ENCODE results near the gene ISG20. TPM values are rescaled to one million over a fixed set of nuclear protein-coding genes. Genes with fewer than 3 reads are reported as not detected.

The ISG20 gene
- total and polyA plus RNA-seq, 8 donors, result 3.0 to 14.2 (median 7.2) TPM

- no peak for DNase-seq
- no peak for ATAC-seq
- no peak for FAIRE-seq
- Histone ChIP-seq H3K4me1 (peaks cover 0 to 1% (median 0%) of the 10 kb centered on the region in 3 donors), H3K27me3 (no peaks in the 10 kb centered on the region), H3K27ac (no peak overlapping the region), H3K4me3 (no peak overlapping the region), H3K9me3 (no peaks in the 10 kb centered on the region), H3K36me3 (no peaks in the 10 kb centered on the region)
- WGBS, 2 donors, result 70 to 95% methylated on average over 2 of the region's 2 CpGs
- no peak for TF ChIP-seq CTCF (IDR thresholded peaks at IDR 0.05)
- intact Hi-C loops (cut with DNase I), result no loop called here
Observed at GRCh38 chr15:88686166-88686565, 47.4 kb downstream of the ISG20 start.

- Histone ChIP-seq H3K4me1 (no peaks in the 10 kb centered on the region), H3K36me3 (no peaks in the 10 kb centered on the region), H3K27me3 (no peaks in the 10 kb centered on the region), H3K4me3 (no peak overlapping the region), H3K9me3 (no peaks in the 10 kb centered on the region), H3K27ac (no peak overlapping the region)
- ATAC-seq, result no peak
- no peak for DNase-seq
- intact Hi-C loops (cut with DNase I), result no loop called here
- no peak for TF ChIP-seq CTCF (IDR thresholded peaks at IDR 0.05)
- 80 to 85% methylated on average over 8 of the region's 8 CpGs for WGBS, 2 donors
- FAIRE-seq, result no peak
Observed at GRCh38 chr15:88688394-88688933, 49.6 kb downstream of the ISG20 start.

- no peak for ATAC-seq
- DNase-seq, result no peak
- intact Hi-C loops (cut with DNase I), result no loop called here
- Histone ChIP-seq H3K9me3 (no peaks in the 10 kb centered on the region), H3K4me1 (no peaks in the 10 kb centered on the region), H3K27ac (no peak overlapping the region), H3K27me3 (no peaks in the 10 kb centered on the region), H3K4me3 (no peak overlapping the region), H3K36me3 (no peaks in the 10 kb centered on the region)
- 76 to 79% methylated on average over 7 of the region's 7 CpGs for WGBS, 2 donors
- FAIRE-seq, result no peak
- TF ChIP-seq CTCF (IDR thresholded peaks at IDR 0.05), result no peak
Observed at GRCh38 chr15:88690331-88690730, 51.5 kb downstream of the ISG20 start.

- no peak for DNase-seq
- no peak for ATAC-seq
- intact Hi-C loops (cut with DNase I), result no loop called here
- no peaks in the 10 kb centered on the region for H3K4me1 ChIP-seq
- FAIRE-seq, result no peak
- no peak overlapping the region for H3K4me3 ChIP-seq
- H3K9me3 ChIP-seq, result no peaks in the 10 kb centered on the region
- H3K36me3 ChIP-seq, result no peaks in the 10 kb centered on the region
- 59 to 65% methylated on average over 5 of the region's 5 CpGs for WGBS, 2 donors
- H3K27me3 ChIP-seq, result no peaks in the 10 kb centered on the region
- TF ChIP-seq CTCF (IDR thresholded peaks at IDR 0.05), result no peak
- no peak overlapping the region for H3K27ac ChIP-seq
Observed at GRCh38 chr15:88693191-88693590, 54.4 kb downstream of the ISG20 start.

- Histone ChIP-seq H3K4me1 (no peaks in the 10 kb centered on the region), H3K36me3 (no peaks in the 10 kb centered on the region), H3K27me3 (no peaks in the 10 kb centered on the region), H3K27ac (no peak overlapping the region), H3K4me3 (no peak overlapping the region), H3K9me3 (no peaks in the 10 kb centered on the region)
- no peak for TF ChIP-seq CTCF (IDR thresholded peaks at IDR 0.05)
- intact Hi-C loops (cut with DNase I), result no loop called here
- WGBS, 2 donors, result 83 to 89% methylated on average over 8 of the region's 8 CpGs
- DNase-seq (no peak), ATAC-seq (no peak), FAIRE-seq (no peak)
Observed at GRCh38 chr15:88695101-88695500, 56.3 kb downstream of the ISG20 start.
